ENCODE data around the gene PITPNC1. TPM values are rescaled to one million over a fixed set of nuclear protein-coding genes. Genes with fewer than 3 reads are reported as not detected.
"Not testable (repeated sequence)": the region's sequence is repeated elsewhere in the genome, so short reads cannot be mapped to it uniquely, and the experiment has no call there.

The PITPNC1 gene
- total and polyA plus RNA-seq, 8 donors, result 9.7 to 21.9 (median 11.3) TPM

- H3K27ac ChIP-seq, result no peak overlapping the region
- intact Hi-C loops (cut with DNase I), result no loop called here
- H3K4me3 ChIP-seq, result no peak overlapping the region
- no peaks in the 10 kb centered on the region for H3K36me3 ChIP-seq
- no peaks in the 10 kb centered on the region for H3K27me3 ChIP-seq
- TF ChIP-seq, protein P1, sequence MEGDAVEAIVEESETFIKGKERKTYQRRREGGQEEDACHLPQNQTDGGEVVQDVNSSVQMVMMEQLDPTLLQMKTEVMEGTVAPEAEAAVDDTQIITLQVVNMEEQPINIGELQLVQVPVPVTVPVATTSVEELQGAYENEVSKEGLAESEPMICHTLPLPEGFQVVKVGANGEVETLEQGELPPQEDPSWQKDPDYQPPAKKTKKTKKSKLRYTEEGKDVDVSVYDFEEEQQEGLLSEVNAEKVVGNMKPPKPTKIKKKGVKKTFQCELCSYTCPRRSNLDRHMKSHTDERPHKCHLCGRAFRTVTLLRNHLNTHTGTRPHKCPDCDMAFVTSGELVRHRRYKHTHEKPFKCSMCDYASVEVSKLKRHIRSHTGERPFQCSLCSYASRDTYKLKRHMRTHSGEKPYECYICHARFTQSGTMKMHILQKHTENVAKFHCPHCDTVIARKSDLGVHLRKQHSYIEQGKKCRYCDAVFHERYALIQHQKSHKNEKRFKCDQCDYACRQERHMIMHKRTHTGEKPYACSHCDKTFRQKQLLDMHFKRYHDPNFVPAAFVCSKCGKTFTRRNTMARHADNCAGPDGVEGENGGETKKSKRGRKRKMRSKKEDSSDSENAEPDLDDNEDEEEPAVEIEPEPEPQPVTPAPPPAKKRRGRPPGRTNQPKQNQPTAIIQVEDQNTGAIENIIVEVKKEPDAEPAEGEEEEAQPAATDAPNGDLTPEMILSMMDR (IDR thresholded peaks at IDR 0.05), result no peak
- peaks cover 0 to 3% of the 10 kb centered on the region in 2 donors for H3K9me3 ChIP-seq
- ATAC-seq (no peak), DNase-seq (no peak)
- no peaks in the 10 kb centered on the region for H3K4me1 ChIP-seq
Measured at GRCh38 chr17:67700037-67700724, 323.1 kb downstream of the PITPNC1 start.

GRCh38 chr17:67700725-67701119 lies 323.6 kb downstream of the PITPNC1 start:
- Histone ChIP-seq H3K27ac (no peak overlapping the region), H3K4me1 (no peaks in the 10 kb centered on the region), H3K27me3 (no peaks in the 10 kb centered on the region), H3K9me3 (peaks cover 0 to 3% of the 10 kb centered on the region in 2 donors), H3K36me3 (no peaks in the 10 kb centered on the region), H3K4me3 (no peak overlapping the region)
- intact Hi-C loops (cut with DNase I), result no loop called here
- ATAC-seq (no peak), DNase-seq (no peak)
- TF ChIP-seq, protein P1 (IDR thresholded peaks at IDR 0.05), result no peak

DNA sequence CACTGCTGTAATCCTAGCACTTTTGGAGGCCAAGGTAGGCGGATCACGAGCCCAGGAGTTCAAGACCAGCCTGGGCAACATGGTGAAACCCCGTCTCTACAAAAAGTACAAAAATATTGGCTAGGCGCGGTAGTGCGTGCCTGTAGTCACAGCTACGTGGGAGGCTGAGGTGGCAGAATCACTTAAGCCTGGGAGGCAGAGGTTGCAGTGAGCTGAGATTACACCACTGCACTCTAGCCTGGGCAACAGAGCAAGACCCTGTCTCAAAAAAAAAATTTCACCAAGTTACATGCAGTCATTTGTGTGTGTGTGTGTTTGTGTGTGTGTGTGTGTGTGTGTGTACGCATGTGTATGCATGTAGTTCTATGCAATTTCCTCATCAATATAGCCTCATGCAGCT lies 325.8 kb downstream of the PITPNC1 start:
- H3K4me3 ChIP-seq; ATAC-seq; H3K36me3 ChIP-seq; H3K27me3 ChIP-seq; H3K4me1 ChIP-seq; H3K27ac ChIP-seq; intact Hi-C loops (cut with DNase I); H3K9me3 ChIP-seq; DNase-seq: not testable (repeated sequence)

GRCh38 chr17:67707442-67707841 lies 330.4 kb downstream of the PITPNC1 start:
- no peak for DNase-seq
- H3K4me3 ChIP-seq, result no peak overlapping the region
- no peak overlapping the region for H3K27ac ChIP-seq
- no peaks in the 10 kb centered on the region for H3K4me1 ChIP-seq
- TF ChIP-seq, protein P1 (IDR thresholded peaks at IDR 0.05), result no peak
- no peak for ATAC-seq
- intact Hi-C loops (cut with DNase I), result no loop called here
- H3K27me3 ChIP-seq, result no peaks in the 10 kb centered on the region
- H3K9me3 ChIP-seq, result no peaks in the 10 kb centered on the region
- H3K36me3 ChIP-seq, result no peaks in the 10 kb centered on the region

DNA sequence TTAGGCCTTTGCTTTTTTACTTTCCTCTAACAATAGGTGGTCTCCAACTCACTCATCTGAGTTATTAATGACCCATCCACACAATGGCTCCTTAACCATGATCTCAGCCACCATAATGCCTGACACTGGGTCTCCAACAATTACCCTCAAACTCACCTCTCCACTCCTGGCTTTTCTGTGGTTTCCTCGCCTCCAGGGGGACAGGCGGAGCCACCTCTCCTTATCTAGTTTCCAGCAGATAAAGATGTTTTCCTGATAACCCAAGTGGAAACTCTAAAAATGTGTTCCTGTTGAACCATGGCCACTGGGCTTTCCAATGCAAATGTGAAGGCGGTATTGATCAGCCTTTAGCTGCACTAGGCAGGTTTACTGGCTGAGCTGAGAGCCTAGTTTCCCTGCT lies 331.3 kb downstream of the PITPNC1 start:
- H3K27ac ChIP-seq, result no peak overlapping the region
- no peaks in the 10 kb centered on the region for H3K9me3 ChIP-seq
- ATAC-seq, result no peak
- TF ChIP-seq, protein P1 (IDR thresholded peaks at IDR 0.05), result no peak
- no peak overlapping the region for H3K4me3 ChIP-seq
- no peaks in the 10 kb centered on the region for H3K27me3 ChIP-seq
- intact Hi-C loops (cut with DNase I), result no loop called here
- DNase-seq, result no peak
- no peaks in the 10 kb centered on the region for H3K4me1 ChIP-seq
- no peaks in the 10 kb centered on the region for H3K36me3 ChIP-seq

DNA sequence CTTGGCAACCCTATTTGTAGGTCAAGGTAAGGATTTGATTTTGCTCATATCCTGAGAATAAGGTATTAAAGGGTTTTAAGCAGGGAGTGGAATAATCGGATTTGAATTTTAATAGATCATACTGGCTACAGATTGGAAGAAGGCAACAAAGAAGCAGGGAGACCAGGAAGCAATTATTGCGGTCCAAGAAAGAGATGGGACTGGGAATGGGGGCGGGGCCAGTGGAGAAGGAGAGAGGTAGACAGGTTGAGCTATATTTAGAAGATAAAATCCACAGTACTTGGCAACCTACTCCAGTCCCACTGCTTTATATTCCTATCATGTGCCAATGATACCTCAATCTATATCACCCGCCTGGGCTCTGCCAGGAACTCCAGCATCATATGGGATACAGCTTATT lies 334.8 kb downstream of the PITPNC1 start:
- TF ChIP-seq, protein P1 (IDR thresholded peaks at IDR 0.05), result no peak
- intact Hi-C loops (cut with DNase I), result no loop called here
- peaks cover 0 to 2% of the 10 kb centered on the region in 2 donors for H3K4me1 ChIP-seq
- no peak for ATAC-seq
- no peaks in the 10 kb centered on the region for H3K27me3 ChIP-seq
- no peaks in the 10 kb centered on the region for H3K9me3 ChIP-seq
- H3K36me3 ChIP-seq, result no peaks in the 10 kb centered on the region
- no peak overlapping the region for H3K4me3 ChIP-seq
- no peak for DNase-seq
- no peak overlapping the region for H3K27ac ChIP-seq
